ENCODE measurements around the gene NLGN1. TPM values are rescaled to one million over a fixed set of nuclear protein-coding genes. Genes with fewer than 3 reads are reported as not detected.
"Not testable (repeated sequence)": the region's sequence is repeated elsewhere in the genome, so short reads cannot be mapped to it uniquely, and the experiment has no call there.

NLGN1 gene
- total RNA-seq, 2 donors from 2014 or later: 0.67 to 1.3 TPM

DNA sequence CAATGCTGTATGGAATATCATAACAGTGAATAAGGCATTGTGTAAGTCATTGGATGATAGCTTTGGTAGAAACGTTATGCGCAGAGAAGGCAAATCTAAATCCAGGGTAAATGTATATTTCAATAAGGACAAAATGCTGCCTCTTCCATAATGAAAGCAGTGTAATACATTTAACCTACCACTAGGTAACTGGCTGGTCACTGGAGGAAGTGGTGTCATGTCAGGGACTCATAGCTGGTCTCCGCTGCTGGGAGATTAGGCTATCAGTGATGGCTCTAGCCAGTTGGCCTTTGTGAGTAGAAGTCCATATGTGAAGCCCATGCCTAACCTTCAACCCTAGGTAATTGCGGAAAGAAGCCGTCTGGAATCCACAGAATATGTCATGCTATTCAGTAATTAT lies 140.9 kb downstream of the NLGN1 start:
- Histone ChIP-seq H3K36me3 (no peaks in the 10 kb centered on the region), H3K27ac (no peak overlapping the region), H3K4me3 (no peak overlapping the region), H3K9me3 (no peaks in the 10 kb centered on the region), H3K4me1 (no peaks in the 10 kb centered on the region), H3K27me3 (no peaks in the 10 kb centered on the region), H3K9ac (ENCODE audit: low read depth in 2 of 2, low read length in 2 of 2) (no peak overlapping the region)
- TF ChIP-seq, protein P1, sequence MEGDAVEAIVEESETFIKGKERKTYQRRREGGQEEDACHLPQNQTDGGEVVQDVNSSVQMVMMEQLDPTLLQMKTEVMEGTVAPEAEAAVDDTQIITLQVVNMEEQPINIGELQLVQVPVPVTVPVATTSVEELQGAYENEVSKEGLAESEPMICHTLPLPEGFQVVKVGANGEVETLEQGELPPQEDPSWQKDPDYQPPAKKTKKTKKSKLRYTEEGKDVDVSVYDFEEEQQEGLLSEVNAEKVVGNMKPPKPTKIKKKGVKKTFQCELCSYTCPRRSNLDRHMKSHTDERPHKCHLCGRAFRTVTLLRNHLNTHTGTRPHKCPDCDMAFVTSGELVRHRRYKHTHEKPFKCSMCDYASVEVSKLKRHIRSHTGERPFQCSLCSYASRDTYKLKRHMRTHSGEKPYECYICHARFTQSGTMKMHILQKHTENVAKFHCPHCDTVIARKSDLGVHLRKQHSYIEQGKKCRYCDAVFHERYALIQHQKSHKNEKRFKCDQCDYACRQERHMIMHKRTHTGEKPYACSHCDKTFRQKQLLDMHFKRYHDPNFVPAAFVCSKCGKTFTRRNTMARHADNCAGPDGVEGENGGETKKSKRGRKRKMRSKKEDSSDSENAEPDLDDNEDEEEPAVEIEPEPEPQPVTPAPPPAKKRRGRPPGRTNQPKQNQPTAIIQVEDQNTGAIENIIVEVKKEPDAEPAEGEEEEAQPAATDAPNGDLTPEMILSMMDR (IDR thresholded peaks at IDR 0.05): no peak
- no peak for DNase-seq
- intact Hi-C loops (cut with DNase I): no loop called here

DNA sequence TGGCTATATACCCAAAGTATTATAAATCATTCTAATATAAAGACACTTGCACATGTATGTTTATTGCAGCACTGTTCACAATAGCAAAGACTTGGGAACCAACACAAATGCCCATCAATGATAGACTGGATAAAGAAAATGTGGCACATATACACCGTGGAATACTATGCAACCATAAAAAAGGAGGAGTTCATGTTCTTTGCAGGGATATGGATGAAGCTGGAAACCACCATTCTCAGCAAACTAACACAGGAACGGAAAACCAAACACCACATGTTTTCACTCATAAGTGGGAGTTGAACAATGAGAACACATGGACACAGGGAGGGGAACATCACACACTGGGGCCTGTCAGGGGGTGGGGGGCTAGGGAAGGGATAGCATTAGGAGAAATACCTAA lies 148.0 kb downstream of the NLGN1 start:
- H3K27me3 ChIP-seq; intact Hi-C loops (cut with DNase I); H3K9me3 ChIP-seq; H3K27ac ChIP-seq; H3K4me3 ChIP-seq; H3K4me1 ChIP-seq; DNase-seq; H3K9ac ChIP-seq (ENCODE audit: low read depth in 2 of 2, low read length in 2 of 2); H3K36me3 ChIP-seq: not testable (repeated sequence)

DNA sequence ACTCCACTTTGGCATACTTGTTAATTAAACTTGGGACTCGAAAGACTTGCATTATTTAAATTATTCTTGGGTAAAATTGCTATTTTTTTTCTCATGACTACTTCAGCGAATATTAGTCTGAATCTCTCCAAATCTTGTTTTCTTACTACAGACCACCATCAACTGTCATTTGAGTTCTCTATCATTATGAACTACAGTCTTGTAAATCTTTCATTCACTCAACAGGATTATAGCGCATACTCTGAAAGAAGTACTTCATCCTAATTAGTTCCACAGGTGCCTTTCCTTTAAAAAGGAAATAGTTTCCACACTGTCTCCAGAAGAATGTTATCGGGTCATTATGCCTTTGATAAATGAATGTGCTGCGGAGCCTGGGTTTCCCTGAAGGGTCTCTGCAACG lies 149.5 kb downstream of the NLGN1 start:
- Histone ChIP-seq H3K27me3 (no peaks in the 10 kb centered on the region), H3K9me3 (no peaks in the 10 kb centered on the region), H3K4me3 (no peak overlapping the region), H3K27ac (no peak overlapping the region), H3K36me3 (no peaks in the 10 kb centered on the region), H3K4me1 (no peaks in the 10 kb centered on the region), H3K9ac (ENCODE audit: low read depth in 2 of 2, low read length in 2 of 2) (no peak overlapping the region)
- no peak for DNase-seq
- intact Hi-C loops (cut with DNase I): no loop called here
- TF ChIP-seq, protein P1 (IDR thresholded peaks at IDR 0.05): no peak

DNA sequence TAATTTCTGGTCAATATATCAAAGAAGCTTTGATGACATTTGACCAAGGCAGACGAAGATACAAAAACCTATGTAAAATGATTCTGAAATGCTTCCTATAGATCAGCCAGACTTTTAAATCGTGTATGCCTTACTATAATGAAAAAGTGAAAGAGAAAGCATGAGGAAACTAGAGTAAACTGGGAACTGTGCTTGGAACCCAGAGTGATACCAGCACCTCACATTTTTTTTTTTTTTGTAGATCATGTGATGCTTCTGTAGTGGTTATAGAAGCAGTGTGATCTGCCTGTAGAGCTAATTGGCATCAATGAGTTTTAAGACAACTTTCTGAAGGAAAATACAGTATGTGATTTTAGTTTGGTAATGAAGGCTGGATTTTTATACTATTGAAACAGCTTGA lies 150.7 kb downstream of the NLGN1 start:
- Histone ChIP-seq H3K27ac (no peak overlapping the region), H3K9ac (ENCODE audit: low read depth in 2 of 2, low read length in 2 of 2) (no peak overlapping the region), H3K4me1 (no peaks in the 10 kb centered on the region), H3K36me3 (no peaks in the 10 kb centered on the region), H3K4me3 (no peak overlapping the region), H3K27me3 (no peaks in the 10 kb centered on the region), H3K9me3 (no peaks in the 10 kb centered on the region)
- intact Hi-C loops (cut with DNase I): no loop called here
- TF ChIP-seq, protein P1 (IDR thresholded peaks at IDR 0.05): no peak
- no peak for DNase-seq

DNA sequence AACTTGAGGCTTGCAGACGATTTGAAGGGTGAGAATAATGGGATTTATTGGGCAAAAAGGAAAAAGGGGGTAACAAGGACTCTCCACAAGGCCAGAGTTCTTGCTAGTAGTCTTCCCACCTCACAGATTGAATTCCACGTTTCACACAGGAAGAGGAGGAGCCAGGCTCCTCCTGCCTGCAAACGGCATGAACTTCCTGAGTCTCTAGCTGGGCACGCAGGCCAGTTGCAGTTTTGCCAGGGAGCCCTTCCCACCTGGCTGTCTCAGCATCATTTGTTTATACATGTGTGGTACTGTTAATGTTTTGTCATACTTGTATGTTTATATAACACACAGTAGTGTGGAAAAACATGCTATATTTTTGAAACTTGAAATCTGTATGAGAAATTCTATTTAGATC lies 155.0 kb downstream of the NLGN1 start:
- Histone ChIP-seq H3K9ac (ENCODE audit: low read depth in 2 of 2, low read length in 2 of 2) (no peak overlapping the region), H3K9me3 (no peaks in the 10 kb centered on the region), H3K27me3 (no peaks in the 10 kb centered on the region), H3K4me1 (no peaks in the 10 kb centered on the region), H3K36me3 (no peaks in the 10 kb centered on the region), H3K4me3 (no peak overlapping the region), H3K27ac (no peak overlapping the region)
- TF ChIP-seq, protein P1 (IDR thresholded peaks at IDR 0.05): no peak
- intact Hi-C loops (cut with DNase I): loop anchor here (10.0 kb wide), 2 partner anchors 178 to 738 kb away; no protein-coding TSS in a partner anchor
- DNase-seq: no peak

DNA sequence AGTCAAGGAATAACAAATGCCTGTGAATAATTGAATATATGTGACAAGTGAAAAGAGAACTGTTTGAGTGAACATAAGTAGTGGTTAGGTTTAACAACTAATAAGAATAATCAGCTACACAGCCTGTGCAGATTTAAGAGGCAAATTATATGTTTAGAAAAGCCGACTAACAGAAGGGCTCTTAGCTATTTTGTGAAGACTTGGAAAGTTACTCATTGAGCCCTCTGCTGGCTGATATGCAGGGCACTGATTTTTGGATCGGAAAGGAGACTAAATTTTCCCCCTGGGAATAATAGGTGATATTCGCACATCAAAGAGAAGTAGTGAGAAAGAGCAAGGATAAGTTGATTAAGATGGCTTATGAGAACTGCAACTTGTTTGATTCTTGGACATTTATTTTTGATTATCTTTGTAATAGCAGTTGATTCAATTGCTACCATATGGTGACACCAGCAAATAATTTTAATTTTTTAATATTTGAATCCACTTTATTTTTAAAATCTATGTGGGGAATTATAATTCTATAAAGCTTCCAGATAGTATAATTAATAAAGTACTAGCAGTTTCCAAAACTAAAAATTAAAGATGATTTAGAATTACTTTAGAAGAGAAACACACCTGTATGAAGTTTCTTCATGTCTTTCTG lies 156.2 kb downstream of the NLGN1 start:
- no peak overlapping the region for H3K4me3 ChIP-seq
- TF ChIP-seq, protein P1 (IDR thresholded peaks at IDR 0.05): peak; percentile 22
- H3K4me1 ChIP-seq: no peaks in the 10 kb centered on the region
- H3K9ac ChIP-seq (ENCODE audit: low read depth in 2 of 2, low read length in 2 of 2): no peak overlapping the region
- DNase-seq: no peak
- H3K36me3 ChIP-seq: no peaks in the 10 kb centered on the region
- H3K27me3 ChIP-seq: no peaks in the 10 kb centered on the region
- intact Hi-C loops (cut with DNase I): loop anchor here (10.0 kb wide), 2 partner anchors 179 to 739 kb away; no protein-coding TSS in a partner anchor
- no peaks in the 10 kb centered on the region for H3K9me3 ChIP-seq
- no peak overlapping the region for H3K27ac ChIP-seq
